Epithelial cell of proximal tubule (primary cell): Measurements from ENCODE around the gene LRRC55. TPM values are rescaled to one million over a fixed set of nuclear protein-coding genes. Genes with fewer than 3 reads are reported as not detected.

Source experiments
- DNase-seq: peaks from one replicate; pipeline ENCODE4 v3.0.0-alpha.2; 2011; ENCODE audit warnings: low read depth
- H3K4me3 ChIP-seq: 2 replicates; pipeline ENCODE4 v1.5.1; 2011; ENCODE audit warnings: low read depth, mild to moderate bottlenecking, low read length
- total RNA-seq: library from RNA; depleted of rRNA; stranded (reverse); fragments of >200 nt; gene quantifications from 2 replicates; pipeline ENCODE4 v1.2.3, GENCODE V29; 2015
- TF ChIP-seq, protein P1 (sequence below): conservative IDR thresholded peaks from 2 replicates; pipeline ENCODE4 v1.5.1; 2012; ENCODE audit warnings: low read depth, mild to moderate bottlenecking, low read length

LRRC55 gene
- total RNA-seq, 1 donor from 2014 or later = not detected

DNA sequence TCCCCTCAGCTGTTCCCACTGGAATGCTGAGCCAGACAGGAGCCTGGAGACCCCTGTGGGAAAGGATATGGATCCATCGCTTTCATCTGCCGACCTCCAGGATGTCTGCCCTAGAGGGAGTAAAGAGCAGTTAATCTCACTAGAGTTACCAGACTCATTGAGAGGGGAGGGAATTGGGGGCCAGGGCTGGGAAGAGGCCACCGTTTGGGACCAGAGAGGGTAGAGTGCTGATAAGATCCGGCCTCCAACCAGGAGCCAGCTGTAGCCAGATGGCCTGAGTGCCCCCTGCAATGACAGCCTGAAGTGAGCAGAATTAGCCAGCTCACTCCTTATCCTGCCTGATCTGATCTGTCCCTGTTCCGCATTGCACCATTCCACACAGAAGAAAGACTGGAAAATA is 59.0 kb downstream of the LRRC55 start:
- TF ChIP-seq, protein P1, sequence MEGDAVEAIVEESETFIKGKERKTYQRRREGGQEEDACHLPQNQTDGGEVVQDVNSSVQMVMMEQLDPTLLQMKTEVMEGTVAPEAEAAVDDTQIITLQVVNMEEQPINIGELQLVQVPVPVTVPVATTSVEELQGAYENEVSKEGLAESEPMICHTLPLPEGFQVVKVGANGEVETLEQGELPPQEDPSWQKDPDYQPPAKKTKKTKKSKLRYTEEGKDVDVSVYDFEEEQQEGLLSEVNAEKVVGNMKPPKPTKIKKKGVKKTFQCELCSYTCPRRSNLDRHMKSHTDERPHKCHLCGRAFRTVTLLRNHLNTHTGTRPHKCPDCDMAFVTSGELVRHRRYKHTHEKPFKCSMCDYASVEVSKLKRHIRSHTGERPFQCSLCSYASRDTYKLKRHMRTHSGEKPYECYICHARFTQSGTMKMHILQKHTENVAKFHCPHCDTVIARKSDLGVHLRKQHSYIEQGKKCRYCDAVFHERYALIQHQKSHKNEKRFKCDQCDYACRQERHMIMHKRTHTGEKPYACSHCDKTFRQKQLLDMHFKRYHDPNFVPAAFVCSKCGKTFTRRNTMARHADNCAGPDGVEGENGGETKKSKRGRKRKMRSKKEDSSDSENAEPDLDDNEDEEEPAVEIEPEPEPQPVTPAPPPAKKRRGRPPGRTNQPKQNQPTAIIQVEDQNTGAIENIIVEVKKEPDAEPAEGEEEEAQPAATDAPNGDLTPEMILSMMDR = no peak
- DNase-seq = no peak
- H3K4me3 ChIP-seq = no peak overlapping the region

Other genes starting within 250 kb of the LRRC55 start
- gene OR5AK2, start 193.0 kb upstream of the LRRC55 start, total RNA-seq = not detected in 2 replicates
- not detected in 2 replicates for gene APLNR, start 55.3 kb downstream of the LRRC55 start, total RNA-seq
- gene TNKS1BP1, start 143.0 kb downstream of the LRRC55 start, total RNA-seq = 65.4 and 66.3 TPM in 2 replicates
- 141 and 218 TPM in 2 replicates for gene SSRP1, start 153.9 kb downstream of the LRRC55 start, total RNA-seq
- not detected in 2 replicates for gene P2RX3, start 156.4 kb downstream of the LRRC55 start, total RNA-seq
- not detected in 2 replicates for gene PRG3, start 199.2 kb downstream of the LRRC55 start, total RNA-seq
- gene PRG2, start 208.7 kb downstream of the LRRC55 start, total RNA-seq = not detected in 2 replicates
- gene SLC43A3, start 245.2 kb downstream of the LRRC55 start, total RNA-seq = 66.0 and 127 TPM in 2 replicates